Measurements from ENCODE around the gene EPS8L2.
A peak's percentile ranks its signal among the peaks of the same experiment; 100 is the strongest.

Gene EPS8L2

DNA sequence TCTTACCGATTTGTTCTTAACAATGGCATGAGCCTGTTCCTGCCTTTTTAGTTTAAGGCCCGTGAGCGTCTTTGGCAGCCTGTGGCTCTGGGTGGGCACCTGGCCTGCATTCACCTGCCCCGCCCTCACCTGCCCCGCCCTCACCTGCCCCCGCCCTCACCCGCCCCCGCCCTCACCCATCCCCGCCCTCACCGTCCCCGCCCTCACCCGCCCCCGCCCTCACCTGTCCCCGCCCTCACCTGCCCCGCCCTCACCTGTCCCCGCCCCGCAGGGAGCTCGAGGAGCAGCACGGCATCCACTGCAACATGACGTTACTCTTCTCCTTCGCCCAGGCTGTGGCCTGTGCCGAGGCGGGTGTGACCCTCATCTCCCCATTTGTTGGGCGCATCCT is 57.0 kb downstream of the EPS8L2 start:
- DNase-seq: no peak

DNA sequence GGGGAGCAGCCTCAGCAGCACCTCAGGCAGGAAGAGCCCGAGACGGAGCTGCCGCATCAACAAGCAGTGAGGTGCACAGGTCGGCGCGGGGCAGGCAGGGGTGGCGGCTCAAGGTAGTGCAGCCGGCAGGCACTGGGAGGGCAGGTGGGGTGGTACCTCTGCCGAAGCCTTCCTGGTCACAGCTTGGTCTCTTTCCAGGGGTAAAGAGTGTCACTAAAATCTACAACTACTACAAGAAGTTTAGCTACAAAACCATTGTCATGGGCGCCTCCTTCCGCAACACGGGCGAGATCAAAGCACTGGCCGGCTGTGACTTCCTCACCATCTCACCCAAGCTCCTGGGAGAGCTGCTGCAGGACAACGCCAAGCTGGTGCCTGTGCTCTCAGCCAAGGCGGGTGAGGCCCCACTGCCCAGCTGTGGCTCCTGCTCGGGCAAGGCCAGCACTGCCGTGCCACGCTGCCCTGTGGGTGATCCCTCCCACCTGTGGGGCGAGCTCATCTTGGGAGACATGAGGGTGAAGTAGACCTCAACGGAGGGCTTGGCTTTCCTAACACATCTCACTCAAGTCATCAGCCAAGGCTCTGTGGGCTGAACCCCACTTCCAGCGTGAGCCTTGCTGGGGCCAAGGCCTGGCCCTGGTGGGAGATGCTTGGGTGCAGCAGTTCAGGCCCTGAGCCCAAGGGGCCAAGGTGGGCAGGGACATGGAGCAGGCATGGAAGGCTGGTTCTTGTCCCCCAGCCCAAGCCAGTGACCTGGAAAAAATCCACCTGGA is 57.7 kb downstream of the EPS8L2 start:
- DNase-seq: no peak

DNA sequence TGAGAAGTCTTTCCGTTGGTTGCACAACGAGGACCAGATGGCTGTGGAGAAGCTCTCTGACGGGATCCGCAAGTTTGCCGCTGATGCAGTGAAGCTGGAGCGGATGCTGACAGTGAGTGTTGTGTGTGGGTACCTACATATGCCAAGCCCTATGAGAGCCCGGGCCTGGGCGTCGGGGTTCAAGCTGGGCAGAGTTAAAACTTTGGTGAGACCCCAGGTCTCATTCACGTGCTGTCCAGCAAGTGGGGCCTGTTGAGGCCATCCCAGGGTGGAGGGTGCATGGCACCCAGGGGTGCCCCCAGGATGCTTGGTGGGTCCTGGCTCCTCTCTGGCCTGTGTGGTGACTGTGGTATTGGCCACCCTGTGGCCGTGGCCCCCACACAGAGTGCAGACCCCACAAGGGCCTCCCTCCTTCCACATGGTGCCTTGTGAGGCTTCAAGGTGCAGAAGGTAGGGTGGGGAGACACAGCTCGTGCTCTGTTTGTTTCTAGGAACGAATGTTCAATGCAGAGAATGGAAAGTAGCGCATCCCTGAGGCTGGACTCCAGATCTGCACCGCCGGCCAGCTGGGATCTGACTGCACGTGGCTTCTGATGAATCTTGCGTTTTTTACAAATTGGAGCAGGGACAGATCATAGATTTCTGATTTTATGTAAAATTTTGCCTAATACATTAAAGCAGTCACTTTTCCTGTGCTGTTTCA is 58.4 kb downstream of the EPS8L2 start:
- DNase-seq: no peak

DNA sequence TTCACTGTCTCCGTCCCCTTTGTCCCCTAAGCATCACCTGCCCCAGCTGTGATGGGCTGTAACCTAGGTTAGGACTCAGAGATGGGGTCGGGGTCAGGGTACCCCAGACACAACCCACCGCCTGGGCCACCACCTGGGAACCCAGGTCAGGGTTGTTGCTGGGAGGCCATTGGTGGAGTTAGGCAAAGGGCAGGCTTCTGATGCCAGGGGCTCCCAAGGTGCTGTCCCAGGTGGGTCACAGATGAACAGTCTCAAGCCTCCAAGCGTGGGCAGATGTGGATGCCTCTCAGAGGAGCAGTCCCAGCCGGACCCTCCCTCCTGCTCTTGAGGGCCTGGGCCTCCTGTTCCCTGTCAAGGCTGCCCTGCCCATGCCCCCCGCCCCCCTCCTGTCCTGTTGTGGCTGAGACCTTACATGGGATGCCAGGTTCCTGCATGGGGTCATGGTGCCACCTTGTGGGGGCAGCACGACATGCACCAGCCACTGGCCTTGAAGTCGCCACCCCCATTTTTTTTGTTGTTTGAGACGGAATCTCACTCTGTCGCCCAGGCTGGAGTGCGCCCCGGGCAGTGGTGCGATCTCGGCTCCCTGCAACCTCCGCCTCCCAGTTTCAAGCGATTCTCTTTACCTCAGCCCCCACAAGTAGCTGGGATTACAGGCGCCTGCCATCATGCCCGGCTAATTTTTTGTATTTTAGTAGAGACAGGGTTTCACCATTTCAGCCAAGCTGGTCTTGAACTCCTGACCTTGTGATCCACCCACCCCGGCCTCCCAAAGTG is 59.2 kb downstream of the EPS8L2 start:
- peak; percentile 63 for DNase-seq

DNA sequence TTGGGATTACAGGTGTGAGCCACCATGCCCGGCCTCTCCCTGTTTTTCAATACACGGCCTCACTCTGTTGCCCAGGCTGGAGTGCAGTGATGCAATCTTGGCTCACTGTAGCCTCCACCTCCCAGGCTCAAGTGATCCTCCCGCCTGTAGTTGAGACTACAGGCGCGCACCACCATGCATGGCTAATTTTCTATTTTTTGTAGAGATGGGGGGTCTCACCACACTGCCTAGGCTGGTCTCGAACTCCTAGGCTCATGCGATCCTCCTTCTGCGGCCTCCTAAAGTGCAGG is 59.7 kb downstream of the EPS8L2 start:
- DNase-seq: no peak

DNA sequence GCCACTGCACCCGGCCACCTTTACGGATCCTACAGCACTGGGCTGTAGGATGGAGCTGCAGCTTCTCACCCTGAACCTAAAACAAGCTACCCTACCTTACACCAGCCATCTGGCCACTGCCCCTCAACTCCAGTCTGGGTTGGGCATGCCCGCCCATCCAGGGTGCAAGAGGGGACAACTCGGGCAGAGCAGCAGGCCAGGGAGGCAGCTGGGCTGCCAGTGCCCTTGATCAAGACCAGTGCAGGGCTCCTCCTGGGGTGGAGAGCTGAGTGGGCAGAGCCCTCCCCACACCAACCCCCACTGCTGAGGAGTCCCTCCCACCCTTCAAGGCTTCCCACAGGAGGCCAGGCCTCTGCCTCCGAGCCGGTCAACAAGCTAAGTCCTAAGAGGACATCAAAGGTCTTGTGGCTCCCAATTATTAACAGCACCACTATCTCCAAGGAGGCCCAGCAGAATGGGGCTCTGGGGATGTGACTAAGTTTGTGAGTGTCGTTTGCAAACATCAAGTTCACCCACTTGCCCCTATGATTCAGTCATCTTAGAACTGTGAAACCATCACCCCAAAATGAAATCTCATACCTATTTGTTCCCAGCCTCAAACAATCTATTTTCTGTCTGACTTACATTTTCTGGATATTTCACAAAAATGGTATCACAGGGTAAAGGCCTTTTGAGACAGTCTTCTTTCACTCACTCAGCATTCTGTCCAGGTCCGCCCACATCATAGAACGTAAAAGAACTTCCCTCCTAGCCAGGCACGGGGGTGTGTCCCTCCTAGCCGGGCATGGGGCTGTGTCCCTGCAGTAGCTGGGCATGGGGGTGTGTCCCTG is 60.3 kb downstream of the EPS8L2 start:
- no peak for DNase-seq

DNA sequence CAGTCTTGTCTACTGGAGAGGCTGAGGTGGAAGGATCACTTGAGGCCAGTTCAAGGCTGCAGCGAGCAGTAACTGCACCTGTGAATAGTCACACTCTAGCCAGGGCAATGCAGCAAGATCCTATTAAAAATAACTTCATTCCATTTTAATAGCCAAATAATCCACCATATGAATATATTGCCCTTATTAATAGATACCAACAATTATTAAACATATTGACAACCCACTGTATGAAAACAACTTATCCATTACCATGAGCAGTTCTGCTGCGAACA is 60.8 kb downstream of the EPS8L2 start:
- no peak for DNase-seq

DNA sequence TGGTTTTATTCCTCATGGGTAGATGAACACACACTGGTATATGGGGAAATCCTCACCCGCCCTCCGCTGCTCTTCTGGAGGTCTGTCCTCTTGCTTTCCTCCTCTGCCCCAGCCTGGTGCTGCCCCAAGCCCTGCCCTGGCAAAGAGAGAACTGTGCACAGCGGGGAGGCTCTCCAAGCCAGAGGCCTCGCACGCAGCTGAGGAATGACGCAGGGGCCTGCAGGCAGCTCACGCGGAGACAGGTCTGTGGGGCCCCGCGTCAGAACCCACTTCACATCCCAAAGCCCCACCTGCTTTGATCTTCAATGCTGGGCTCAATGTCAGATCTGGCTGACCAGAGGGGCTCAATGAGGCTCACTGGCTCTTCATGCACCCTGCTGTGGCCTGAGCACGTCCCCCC is 61.2 kb downstream of the EPS8L2 start:
- no peak for DNase-seq

DNA sequence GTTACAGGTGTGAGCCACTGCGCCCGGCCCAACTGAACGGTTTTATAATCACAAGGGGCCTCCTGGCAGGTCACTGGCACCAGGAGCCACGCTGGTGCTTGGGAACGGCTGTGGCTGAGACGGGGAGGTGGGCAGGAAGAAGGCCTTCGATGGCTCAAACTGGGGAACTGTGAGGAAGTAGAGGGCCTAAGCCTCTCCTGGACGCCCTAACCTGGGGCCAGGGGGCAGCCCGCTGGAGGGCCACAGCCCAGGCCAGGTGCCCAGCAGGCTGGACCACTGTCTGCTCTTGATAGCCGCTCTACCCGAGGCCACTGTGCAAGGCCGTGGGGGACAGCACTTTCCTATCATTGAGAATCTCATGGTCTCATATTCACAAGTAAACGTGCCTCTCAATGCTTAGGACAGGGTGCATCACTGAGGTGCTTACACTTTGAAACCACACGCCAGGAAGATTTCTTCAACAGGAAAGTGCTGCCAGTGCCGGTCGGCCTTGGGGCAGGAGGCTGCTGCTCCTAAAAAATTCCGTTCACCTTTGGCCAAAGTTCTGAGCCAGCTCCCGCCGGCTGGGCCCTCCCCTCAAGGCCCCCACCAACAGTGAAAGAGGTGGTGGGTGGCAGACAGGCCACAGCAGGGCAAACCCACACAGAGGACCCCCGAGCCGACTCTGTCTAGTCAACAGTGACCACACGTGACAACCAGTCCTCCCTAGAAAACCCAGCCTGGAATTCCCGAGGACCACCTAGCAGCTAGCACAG is 64.0 kb downstream of the EPS8L2 start:
- no peak for DNase-seq

DNA sequence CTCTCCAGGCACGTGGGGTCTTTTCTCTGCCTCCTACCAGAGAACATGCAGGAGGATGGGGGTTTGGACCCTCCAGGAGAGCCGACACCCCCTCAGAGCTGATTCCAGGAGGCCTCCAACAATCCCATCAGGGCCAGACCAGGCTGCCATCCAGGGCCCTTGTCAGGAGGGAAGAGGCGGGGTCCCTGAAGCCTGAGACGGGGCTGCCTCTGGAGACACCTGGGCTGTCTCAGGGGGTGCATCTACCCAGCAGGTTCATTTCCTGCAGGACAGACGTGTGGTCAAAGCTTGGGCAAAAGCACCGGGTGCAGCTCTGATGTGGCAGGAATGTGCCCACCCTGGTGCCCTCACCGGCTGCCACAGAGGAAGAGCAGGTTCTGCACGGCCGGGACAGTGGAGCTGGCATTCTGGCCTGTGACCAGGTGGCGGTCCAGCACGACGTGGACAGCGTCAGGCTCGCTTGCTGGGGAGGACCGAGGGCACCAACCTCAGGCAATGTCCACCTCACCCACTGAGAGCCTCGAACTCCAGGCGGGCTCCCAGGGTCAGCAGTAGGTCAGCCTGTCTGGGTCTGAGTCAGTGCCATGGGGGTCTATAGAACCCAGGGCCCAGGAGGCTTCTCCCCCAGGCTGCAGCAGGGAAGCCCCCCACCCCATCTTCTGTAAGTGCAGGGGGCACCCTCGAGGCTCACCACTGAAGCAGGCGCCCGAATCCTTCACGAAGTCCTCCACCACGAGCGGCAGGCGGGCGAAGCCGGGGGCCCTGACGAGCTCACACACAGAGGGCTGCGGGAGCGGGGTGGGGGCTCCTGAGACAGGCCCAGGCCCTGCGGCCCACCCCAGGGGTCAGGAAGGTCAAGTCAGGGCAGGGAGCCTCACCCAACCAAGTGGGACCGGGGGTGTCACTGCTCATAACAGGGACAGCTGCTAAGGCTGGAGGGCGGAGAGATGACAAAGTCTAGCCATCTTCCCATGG is 64.9 kb downstream of the EPS8L2 start:
- DNase-seq: no peak

DNA sequence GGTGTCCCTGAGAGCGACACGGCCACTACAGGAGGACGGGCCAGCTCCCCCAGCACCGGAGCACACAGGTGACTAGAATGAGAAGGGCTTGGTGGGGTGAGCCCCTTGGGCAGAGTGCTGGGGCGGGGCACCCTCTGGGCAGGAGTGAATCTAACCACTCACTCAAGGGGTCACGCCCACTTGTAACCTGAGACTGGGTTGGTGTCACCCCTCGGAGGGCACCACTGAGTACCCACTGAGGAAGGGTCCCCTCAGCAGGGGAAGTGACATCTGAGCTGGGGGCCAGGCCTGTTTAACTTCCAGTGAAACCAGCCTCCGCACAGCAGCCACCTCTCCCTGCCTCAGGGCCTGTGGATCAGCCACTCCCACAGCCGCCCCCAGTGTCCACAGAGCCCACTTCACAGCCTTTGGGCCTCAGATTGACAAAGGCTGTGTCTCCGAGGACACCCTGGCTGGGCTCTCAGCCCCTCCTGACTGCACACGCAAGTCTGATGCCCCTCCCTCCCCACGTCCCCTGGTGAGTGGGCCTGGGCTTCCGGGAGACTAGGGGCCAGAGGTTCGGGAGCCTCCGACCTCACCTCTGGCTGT is 65.7 kb downstream of the EPS8L2 start:
- no peak for DNase-seq

DNA sequence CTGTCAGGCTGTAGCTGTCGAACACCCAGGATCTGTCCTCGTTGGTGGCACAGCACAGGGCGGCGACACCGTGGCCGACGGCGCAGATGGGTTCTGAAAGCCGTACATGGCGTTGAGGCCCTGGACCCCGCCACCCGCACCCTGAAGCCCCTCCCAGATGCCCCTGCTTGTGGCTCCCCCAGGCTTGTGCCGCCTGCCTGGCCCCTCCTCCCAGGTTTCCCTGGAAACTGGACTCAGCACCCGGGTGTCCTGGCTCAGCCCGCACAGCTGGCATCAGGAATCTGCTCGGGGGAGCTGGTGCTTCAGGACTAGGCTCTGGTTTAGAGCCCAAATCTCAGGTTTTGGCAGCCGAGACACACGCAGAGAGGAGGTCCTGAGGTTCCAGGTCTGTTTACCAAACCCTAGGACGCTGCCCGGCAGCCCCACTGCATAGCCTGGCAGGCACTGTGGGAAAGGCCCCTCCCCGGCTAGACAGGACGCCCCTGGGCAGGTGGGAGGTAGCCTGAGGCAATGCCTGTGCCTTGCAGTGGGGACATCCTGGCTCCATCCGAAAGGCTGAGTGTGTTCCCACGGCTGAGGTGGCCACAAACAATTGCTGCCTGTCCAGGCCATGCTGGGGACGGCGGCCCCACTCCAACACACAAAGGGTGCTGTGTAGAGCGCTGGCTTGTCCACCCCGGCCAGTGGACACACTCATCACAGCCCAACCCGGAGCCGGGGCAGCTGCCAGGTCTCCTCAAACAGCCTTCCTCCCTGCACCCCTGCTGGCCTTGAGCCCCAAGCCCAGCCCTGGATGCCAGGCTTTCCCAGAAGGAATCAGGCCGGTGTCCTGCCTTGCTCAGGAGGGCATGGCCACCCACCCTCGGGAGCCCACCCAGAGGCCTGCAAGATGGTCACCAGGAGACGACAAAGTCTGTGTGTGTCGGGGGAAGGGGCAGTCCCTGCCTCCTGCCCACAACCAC is 66.7 kb downstream of the EPS8L2 start:
- DNase-seq: no peak

DNA sequence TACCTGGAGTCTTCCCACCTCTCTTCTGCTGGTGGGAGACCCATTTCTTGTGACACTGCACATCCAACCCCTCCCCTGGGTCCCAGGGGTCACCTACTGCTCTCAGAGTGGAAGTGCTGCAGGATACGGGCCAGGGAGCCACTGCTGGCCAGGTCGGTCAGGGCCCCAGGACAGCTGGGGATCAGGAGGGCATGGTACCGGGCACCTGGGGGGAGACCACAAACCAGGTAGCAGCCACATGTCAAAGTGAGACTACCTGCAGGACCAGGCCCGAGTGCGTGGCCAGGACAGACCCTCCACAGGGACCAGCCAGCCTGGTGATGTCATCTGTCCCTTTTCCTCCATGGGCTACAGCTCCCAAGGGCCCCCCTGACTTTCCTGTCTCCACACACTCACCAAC is 67.4 kb downstream of the EPS8L2 start:
- no peak for DNase-seq

DNA sequence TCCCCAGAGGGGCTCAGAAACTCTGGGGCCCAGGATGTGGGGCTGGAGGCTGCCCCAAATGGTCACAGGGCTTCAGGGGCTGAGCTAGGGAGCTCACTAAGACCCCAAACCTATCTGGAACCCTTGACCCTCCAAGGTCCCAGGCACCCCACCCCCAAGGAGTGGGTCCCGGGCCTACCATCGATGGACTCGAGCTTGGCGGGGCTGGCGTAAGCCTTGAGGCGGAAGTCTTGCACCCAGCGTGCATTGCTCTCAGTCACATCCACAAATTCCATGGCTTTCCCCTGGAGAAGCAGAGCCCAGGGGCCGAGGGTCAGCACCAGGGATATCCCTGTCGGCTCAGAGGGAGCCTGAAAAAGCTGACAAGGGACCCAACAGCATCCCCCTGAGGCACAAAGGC is 67.8 kb downstream of the EPS8L2 start:
- no peak for DNase-seq

DNA sequence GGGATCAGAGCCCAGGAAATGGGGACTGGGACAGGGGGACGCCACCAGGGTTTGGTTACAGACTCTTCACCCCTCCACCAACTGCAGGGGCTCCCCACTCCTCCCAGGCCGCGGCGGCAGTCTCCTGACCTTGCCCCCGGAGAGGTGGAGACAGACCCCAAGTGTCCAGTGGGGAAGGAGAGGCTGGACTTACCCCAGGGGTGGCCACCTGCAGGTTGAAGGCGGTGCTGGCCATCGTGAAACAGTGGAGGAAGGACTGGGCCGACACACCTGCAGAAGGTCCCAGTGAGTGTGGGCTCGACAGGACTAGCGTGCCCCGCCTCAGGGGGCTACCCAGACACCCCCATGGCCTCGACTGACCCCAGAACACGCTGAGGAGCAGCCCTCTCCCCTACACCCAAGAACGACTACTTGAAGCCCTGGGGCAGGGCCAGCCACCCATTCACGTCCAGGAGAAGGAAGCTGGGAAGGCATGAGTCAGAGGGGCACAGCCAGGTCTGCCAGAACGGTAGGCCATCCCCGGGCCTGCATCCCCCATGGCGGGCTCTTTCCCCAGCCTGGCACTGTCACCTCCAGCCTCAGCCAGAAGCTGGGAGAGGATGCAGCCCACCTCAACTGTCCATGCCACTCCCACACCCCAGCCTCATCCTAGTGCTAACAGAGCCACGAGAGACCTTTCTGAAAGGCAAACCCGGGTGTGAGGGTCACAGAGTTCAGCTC is 69.0 kb downstream of the EPS8L2 start:
- DNase-seq: no peak

DNA sequence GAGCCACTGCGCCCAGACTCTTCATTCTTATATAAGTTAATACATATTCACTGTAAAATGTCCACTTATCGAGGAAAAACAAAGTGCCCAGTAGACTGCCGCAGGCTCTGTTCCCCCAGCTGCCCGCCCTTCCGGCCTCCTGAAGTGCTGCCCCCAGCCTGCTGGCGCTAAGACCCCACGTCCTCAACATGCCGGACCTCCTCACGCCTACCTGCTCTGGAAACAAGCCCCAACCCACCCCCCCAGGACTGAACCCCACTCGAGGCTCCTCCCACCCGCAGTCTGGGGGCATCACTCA is 70.2 kb downstream of the EPS8L2 start:
- DNase-seq: no peak

DNA sequence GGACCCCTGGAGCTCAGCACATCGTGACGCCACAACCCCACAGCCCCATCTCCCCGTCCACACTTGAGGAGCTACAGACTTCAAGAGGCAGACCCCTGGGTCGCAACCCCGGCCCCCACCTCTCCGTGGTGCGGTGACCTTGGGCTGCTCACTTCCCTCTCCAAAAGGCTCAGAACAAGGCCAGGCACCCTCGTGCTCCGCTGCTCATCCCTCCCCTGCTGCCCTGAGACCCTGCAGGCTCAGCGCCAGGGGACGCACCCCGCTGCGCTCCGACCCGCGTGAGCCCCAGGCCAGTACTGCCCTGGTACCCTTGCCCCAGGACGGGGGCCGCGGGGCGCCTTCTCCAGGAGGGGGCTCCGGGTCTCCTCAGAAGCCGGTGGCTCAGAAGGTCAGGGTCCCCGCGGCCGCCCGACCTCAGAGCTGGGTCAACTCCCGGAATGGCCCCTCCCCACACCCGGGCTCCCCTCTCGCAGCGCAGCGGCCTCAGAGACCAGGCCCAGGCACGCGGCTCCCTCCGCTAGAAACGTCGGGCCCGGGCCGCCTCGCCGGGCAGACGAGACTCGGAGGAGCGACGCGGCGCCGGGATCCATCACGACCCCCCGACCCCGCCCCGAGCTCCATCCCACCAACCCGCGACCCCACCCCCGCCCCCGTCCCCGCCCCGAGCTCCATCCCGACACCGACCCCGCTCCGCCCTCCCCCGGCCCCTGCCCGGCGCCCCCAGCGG is 70.7 kb downstream of the EPS8L2 start:
- DNase-seq: no peak
